Measurements from ENCODE around the gene AGAP2.
A peak's percentile ranks its signal among the peaks of the same experiment; 100 is the strongest.

GRCh38 chr12:57726884-57727757 is 11.4 kb downstream of the AGAP2 start:
- TF ChIP-seq EP300 (IDR thresholded peaks at IDR 0.05) (peak in 1 of 2 donors; percentile 7), CTCF (IDR thresholded peaks at IDR 0.05) (peak in 3 of 5 experiments; percentile 17 to 28 (median 17))

Data from tibial nerve (tissue), 4 donors.